Esophagus muscularis mucosa (tissue), 4 donors: ENCODE data around the gene MSANTD2. TPM values are rescaled to one million over a fixed set of nuclear protein-coding genes. Genes with fewer than 3 reads are reported as not detected.
A peak's percentile ranks its signal among the peaks of the same experiment; 100 is the strongest.

ENCODE experiments used
- DNase-seq: peaks from one replicate; pipeline ENCODE4 v3.0.0-alpha.2; 2017; ENCODE audit errors: extremely low spot score
- H3K27ac ChIP-seq, 4 donors: fragments of 200-600 bp; sonication (generic); replicated peaks in 1 of 4; 1 replicate in 3 of 4; 2 replicates in 1 of 4; pipeline ENCODE4 v1.5.1; 2016 to 2019; ENCODE audit warnings: mild to moderate bottlenecking in 1 of 4
- H3K27me3 ChIP-seq, 4 donors: fragments of 200-600 bp; sonication (generic); one replicate each; pipeline versions ENCODE4 v1.5.1 to v1.6.0; 2016 to 2019
- H3K36me3 ChIP-seq, 4 donors: fragments of 200-600 bp; sonication (generic); one replicate each; pipeline ENCODE4 v1.5.1; 2016 to 2019
- H3K4me1 ChIP-seq, 4 donors: fragments of 200-600 bp; sonication (generic); one replicate each; pipeline ENCODE4 v1.5.1; 2016 to 2019
- H3K4me3 ChIP-seq, 4 donors: fragments of 200-600 bp; sonication (generic); 1 replicate in 2 of 4; 2 replicates in 2 of 4; pipeline ENCODE4 v1.5.1; 2016 to 2019; ENCODE audit warnings: mild to moderate bottlenecking in 4 of 4, moderate library complexity in 1 of 4
- H3K9me3 ChIP-seq, 4 donors: fragments of 200-600 bp; sonication (generic); 1 replicate in 3 of 4; 2 replicates in 1 of 4; pipeline ENCODE4 v1.5.1; 2016 to 2019
- EP300 ChIP-seq: sonication (generic); formaldehyde crosslinking; IDR thresholded peaks from one replicate; pipeline ENCODE4 v1.6.1; 2017; ENCODE audit warnings: antibody characterized with exemption
- POLR2A ChIP-seq: fragments of 450-650 bp; IDR thresholded peaks from one replicate; pipeline ENCODE4 v1.6.1; 2017; ENCODE audit warnings: antibody characterized with exemption, moderate library complexity, mild to moderate bottlenecking, low read depth
- POLR2AphosphoS5 ChIP-seq, 2 donors: sonication (generic); formaldehyde crosslinking; IDR thresholded peaks; one replicate each; pipeline ENCODE4 v1.6.1; 2017; ENCODE audit warnings: antibody characterized with exemption in 2 of 2
- WGBS: methylation state at CpG from one replicate; pipeline ENCODE4 v1.1.5; 2018; 5-methylcytosine and 5-hydroxymethylcytosine counted together
- intact Hi-C: fragments of 100-400 bp; cut with DNase I; formaldehyde crosslinking; loops from one replicate; pipeline ENCODE4 v1.15.1; 2023
- total RNA-seq, 4 donors: library from RNA; depleted of rRNA; stranded (reverse); fragments of >200 nt; gene quantifications; one replicate each; pipeline versions ENCODE4 v1.1.0 to v1.2.1, GENCODE V29; 2016
- TF ChIP-seq, protein P1 (sequence below), 3 experiments: fragments of 200-600 bp in 2 of 3; fragments of 450-650 bp in 1 of 3; sonication (generic) in 2 of 3; IDR thresholded peaks; one replicate each; pipeline ENCODE4 v1.5.1; 2017 to 2019; ENCODE audit warnings: antibody characterized with exemption in 3 of 3, mild to moderate bottlenecking in 2 of 3, moderate library complexity in 1 of 3

MSANTD2 gene
- total RNA-seq, 4 donors from 2014 or later = 9.6 to 14.0 (median 12.1) TPM

DNA sequence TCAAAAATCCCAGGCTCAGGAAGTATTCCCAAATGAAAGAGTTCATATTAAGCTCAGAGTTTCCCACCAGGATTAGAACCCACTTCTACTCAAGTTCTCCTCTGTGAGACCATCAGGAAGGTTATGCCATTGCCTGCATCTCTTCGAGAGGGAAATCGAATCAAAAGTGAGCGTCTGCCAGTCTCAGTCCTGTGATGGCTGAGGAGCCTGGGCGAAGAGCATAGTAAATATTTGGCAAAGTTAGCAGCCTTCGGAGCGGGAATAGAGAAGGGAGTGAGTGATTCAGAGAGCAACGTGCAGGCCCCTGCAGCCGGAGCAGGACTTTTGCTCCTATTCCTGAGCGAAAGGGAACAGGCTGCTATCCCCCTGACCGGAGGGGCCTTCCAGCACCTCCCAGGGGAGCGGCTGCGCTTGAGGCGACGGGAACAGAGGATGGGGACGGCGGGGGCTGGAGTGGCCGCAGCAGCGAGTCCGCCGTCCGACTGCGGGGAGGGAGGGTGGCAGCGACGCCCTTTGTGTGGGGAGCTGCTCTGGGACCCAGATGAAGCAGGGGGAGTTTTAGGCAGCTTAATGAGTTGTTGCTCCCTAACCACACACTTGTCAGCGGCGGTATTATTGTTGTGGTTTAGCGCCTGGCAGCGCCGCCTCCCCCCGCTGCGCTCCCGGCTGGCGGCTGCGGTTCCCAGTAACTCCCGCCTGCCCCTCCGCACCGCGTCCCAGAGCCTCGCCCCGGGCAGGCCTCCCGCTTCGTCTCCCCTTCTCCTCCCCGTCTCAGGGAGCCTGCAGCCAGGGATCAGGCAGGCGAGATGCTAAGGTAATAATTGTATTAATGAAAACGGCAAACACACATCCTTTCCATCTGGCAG lies 82.2 kb downstream of the MSANTD2 start:
- TF ChIP-seq, protein P1, sequence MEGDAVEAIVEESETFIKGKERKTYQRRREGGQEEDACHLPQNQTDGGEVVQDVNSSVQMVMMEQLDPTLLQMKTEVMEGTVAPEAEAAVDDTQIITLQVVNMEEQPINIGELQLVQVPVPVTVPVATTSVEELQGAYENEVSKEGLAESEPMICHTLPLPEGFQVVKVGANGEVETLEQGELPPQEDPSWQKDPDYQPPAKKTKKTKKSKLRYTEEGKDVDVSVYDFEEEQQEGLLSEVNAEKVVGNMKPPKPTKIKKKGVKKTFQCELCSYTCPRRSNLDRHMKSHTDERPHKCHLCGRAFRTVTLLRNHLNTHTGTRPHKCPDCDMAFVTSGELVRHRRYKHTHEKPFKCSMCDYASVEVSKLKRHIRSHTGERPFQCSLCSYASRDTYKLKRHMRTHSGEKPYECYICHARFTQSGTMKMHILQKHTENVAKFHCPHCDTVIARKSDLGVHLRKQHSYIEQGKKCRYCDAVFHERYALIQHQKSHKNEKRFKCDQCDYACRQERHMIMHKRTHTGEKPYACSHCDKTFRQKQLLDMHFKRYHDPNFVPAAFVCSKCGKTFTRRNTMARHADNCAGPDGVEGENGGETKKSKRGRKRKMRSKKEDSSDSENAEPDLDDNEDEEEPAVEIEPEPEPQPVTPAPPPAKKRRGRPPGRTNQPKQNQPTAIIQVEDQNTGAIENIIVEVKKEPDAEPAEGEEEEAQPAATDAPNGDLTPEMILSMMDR (IDR thresholded peaks at IDR 0.05) = no peak
- TF ChIP-seq POLR2A = no peak
- no peak for TF ChIP-seq EP300
- no peak for TF ChIP-seq POLR2AphosphoS5 (IDR thresholded peaks at IDR 0.05)
- Histone ChIP-seq H3K27me3 (peaks cover 0 to 93% (median 10%) of the 10 kb centered on the region in 4 donors), H3K4me3 (peak overlapping the region; percentile 45 to 50 (median 48)), H3K36me3 (no peaks in the 10 kb centered on the region), H3K27ac (peak overlapping the region in 1 of 4 donors; percentile 33), H3K9me3 (no peaks in the 10 kb centered on the region), H3K4me1 (peaks cover 5 to 16% (median 13%) of the 10 kb centered on the region in 4 donors)
- intact Hi-C loops = no loop called here
- WGBS = under 1% methylated on average over 43 of the region's 45 CpGs
- no peak for DNase-seq

DNA sequence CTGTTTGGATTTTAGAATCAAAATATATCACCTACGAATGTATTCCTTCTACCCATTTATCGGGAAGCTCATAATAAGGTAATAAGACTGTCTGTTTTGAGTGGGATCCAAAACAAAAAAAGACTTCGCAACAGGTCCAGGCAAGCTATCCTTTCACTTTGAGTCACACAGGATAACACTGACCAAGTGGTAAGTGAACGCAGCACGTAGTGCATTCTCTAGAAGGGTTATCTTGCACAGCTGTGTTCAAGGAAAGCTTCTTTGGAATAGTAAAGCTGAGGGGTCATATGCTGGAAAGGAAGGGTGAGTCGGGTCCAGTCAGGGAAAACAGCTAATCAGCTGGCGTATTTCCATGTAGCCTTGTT lies 82.8 kb downstream of the MSANTD2 start:
- TF ChIP-seq, protein P1 (IDR thresholded peaks at IDR 0.05) = no peak
- TF ChIP-seq POLR2A (no peak), POLR2AphosphoS5 (IDR thresholded peaks at IDR 0.05) (no peak), EP300 (no peak)
- no peaks in the 10 kb centered on the region for H3K9me3 ChIP-seq
- H3K4me3 ChIP-seq = peak overlapping the region; percentile 45 to 50 (median 48)
- no peaks in the 10 kb centered on the region for H3K36me3 ChIP-seq
- intact Hi-C loops = no loop called here
- no peak for DNase-seq
- peak overlapping the region in 1 of 4 donors; percentile 33 for H3K27ac ChIP-seq
- peaks cover 5 to 16% (median 13%) of the 10 kb centered on the region in 4 donors for H3K4me1 ChIP-seq
- peaks cover 0 to 88% (median 10%) of the 10 kb centered on the region in 4 donors for H3K27me3 ChIP-seq
- WGBS = 63% methylated on average over 7 of the region's 7 CpGs

DNA sequence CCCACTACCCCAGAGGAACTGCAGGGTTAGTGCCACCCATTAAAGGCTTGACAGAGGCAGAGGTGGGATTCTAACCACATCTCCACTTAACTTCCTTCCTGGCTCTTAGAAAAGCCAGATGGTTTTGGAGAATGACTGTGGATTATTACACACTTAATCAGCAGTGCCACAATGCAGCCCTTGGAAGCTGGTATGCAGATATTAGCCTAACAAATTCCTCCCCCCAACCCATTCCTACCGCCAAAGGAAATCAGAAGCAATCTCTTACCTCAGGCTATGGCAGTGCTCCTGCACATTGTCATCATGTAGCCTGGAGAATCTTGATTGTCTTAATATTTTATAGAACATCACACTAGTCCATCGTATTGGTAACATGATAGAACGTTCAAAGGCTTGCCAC lies 83.6 kb downstream of the MSANTD2 start:
- intact Hi-C loops = no loop called here

More for the DNA sequence above, 83.6 kb downstream of the MSANTD2 start:
- H3K36me3 ChIP-seq = no peaks in the 10 kb centered on the region
- WGBS = 74% methylated on average over 3 of the region's 3 CpGs
- H3K9me3 ChIP-seq = no peaks in the 10 kb centered on the region
- no peak for DNase-seq
- H3K4me1 ChIP-seq = peaks cover 5 to 16% (median 13%) of the 10 kb centered on the region in 4 donors
- H3K27me3 ChIP-seq = peaks cover 0 to 80% (median 10%) of the 10 kb centered on the region in 4 donors
- no peak overlapping the region for H3K27ac ChIP-seq
- TF ChIP-seq EP300 (no peak), POLR2A (no peak)
- TF ChIP-seq, protein P1 (IDR thresholded peaks at IDR 0.05) = no peak
- H3K4me3 ChIP-seq = no peak overlapping the region

Other genes with a start within 250 kb of the MSANTD2 start
- gene OR8A1, start 230.4 kb downstream of the MSANTD2 start, total RNA-seq = not detected
- gene PANX3, start 189.0 kb downstream of the MSANTD2 start, total RNA-seq = not detected
- 10 to 100 TPM; 32.0 to 50.9 (median 35.8) TPM for gene TBRG1, start 177.5 kb downstream of the MSANTD2 start, total RNA-seq
- gene SIAE, start 126.7 kb downstream of the MSANTD2 start, total RNA-seq = 1 to 10 TPM; 3.1 to 4.5 (median 3.5) TPM
- 1 to 10 TPM; 4.2 to 8.6 (median 5.8) TPM for gene SPA17, start 126.5 kb downstream of the MSANTD2 start, total RNA-seq
- 1 to 10 TPM; 1.4 to 2.3 (median 1.6) TPM for gene NRGN, start 60.5 kb downstream of the MSANTD2 start, total RNA-seq
- under 1 TPM in 1 of 4 donors, not detected in 3; 0.29 TPM for gene VSIG2, start 48.2 kb downstream of the MSANTD2 start, total RNA-seq
- 10 to 100 TPM; 10.8 to 52.8 (median 41.1) TPM for gene ESAM, start 38.1 kb downstream of the MSANTD2 start, total RNA-seq
- 10 to 100 TPM in 1 of 4 donors, 1 to 10 TPM in 3; 5.0 to 10.8 (median 8.5) TPM for gene ROBO3, start 65.0 kb upstream of the MSANTD2 start, total RNA-seq
- 10 to 100 TPM; 16.2 to 49.8 (median 36.7) TPM for gene ROBO4, start 97.5 kb upstream of the MSANTD2 start, total RNA-seq
- gene HEPN1, start 118.8 kb upstream of the MSANTD2 start, total RNA-seq = not detected
- gene HEPACAM, start 135.6 kb upstream of the MSANTD2 start, total RNA-seq = 1 to 10 TPM in 3 of 4 donors, under 1 TPM in 1; 0.42 to 2.1 (median 1.1) TPM
- 1 to 10 TPM in 1 of 4 donors, under 1 TPM in 3; 0.42 to 1.6 (median 0.60) TPM for gene CCDC15, start 153.8 kb upstream of the MSANTD2 start, total RNA-seq